HepG2 (cell line): ENCODE results near the gene SLC6A8. TPM values are rescaled to one million over a fixed set of nuclear protein-coding genes. Genes with fewer than 3 reads are reported as not detected.

Experiments used
- ARID2 ChIP-seq: sonication (generic); formaldehyde crosslinking; IDR thresholded peaks from 2 replicates; pipeline ENCODE4 v1.8.1; 2022; ENCODE audit warnings: mild to moderate bottlenecking, missing genetic modification reagents, borderline replicate concordance
- BRD4 ChIP-seq: sonication (generic); formaldehyde crosslinking; IDR thresholded peaks from 2 replicates; pipeline ENCODE4 v1.4.0; 2020; ENCODE audit warnings: missing genetic modification reagents
- FOXP4 ChIP-seq: sonication (generic); formaldehyde crosslinking; IDR thresholded peaks from 2 replicates; pipeline ENCODE4 v1.4.0; 2020; ENCODE audit warnings: missing genetic modification reagents
- HOXA3 ChIP-seq: sonication (generic); formaldehyde crosslinking; IDR thresholded peaks from 2 replicates; pipeline ENCODE4 v1.5.0; 2020; ENCODE audit warnings: missing genetic modification reagents
- ISL2 ChIP-seq: sonication (generic); formaldehyde crosslinking; IDR thresholded peaks from 2 replicates; pipeline ENCODE4 v1.5.0; 2020; ENCODE audit warnings: missing genetic modification reagents
- KMT2A ChIP-seq: sonication (generic); formaldehyde crosslinking; IDR thresholded peaks from 2 replicates; pipeline ENCODE4 v1.4.0; 2020; ENCODE audit warnings: missing genetic modification reagents
- PAXIP1 ChIP-seq: sonication (generic); formaldehyde crosslinking; conservative IDR thresholded peaks from 2 replicates; pipeline ENCODE4 v1.4.0; 2020; ENCODE audit warnings: mild to moderate bottlenecking, missing genetic modification reagents, moderate library complexity
- POLR2A ChIP-seq, 2 experiments: IDR thresholded peaks; 2 replicates each; pipeline ENCODE4 v1.6.1; 2011; ENCODE audit warnings: low read depth in 2 of 2, low read length in 2 of 2, mild to moderate bottlenecking in 1 of 2, moderate library complexity in 1 of 2; ENCODE audit not compliant: insufficient read depth in 1 of 2
- RAD51 ChIP-seq: fragments of 450-650 bp; IDR thresholded peaks from 2 replicates; pipeline ENCODE4 v1.6.1; 2016; ENCODE audit warnings: borderline replicate concordance
- RBFOX2 ChIP-seq: fragments of 200-400 bp; formaldehyde crosslinking; IDR thresholded peaks from 2 replicates; pipeline ENCODE4 v1.6.1; 2017; ENCODE audit warnings: low read depth, mild to moderate bottlenecking, low read length
- RORA ChIP-seq: sonication (generic); formaldehyde crosslinking; IDR thresholded peaks from 2 replicates; pipeline ENCODE4 v1.5.0; 2020; ENCODE audit warnings: mild to moderate bottlenecking, missing genetic modification reagents, moderate library complexity
- SMARCE1 ChIP-seq: fragments of 450-650 bp; IDR thresholded peaks from 2 replicates; pipeline ENCODE4 v1.6.1; 2017; ENCODE audit warnings: borderline replicate concordance
- SRF ChIP-seq: IDR thresholded peaks from 2 replicates; pipeline ENCODE4 v1.6.1; 2011; ENCODE audit warnings: mild to moderate bottlenecking, low read depth, low read length, moderate library complexity
- TRAFD1 ChIP-seq: sonication (generic); formaldehyde crosslinking; IDR thresholded peaks from 2 replicates; pipeline ENCODE4 v1.5.1; 2020; ENCODE audit warnings: missing genetic modification reagents, mild to moderate bottlenecking, borderline replicate concordance
- ZBTB7A ChIP-seq: sonication (generic); formaldehyde crosslinking; IDR thresholded peaks from 2 replicates; pipeline ENCODE4 v1.8.0; 2022; ENCODE audit warnings: mild to moderate bottlenecking, missing genetic modification reagents
- ZFP41 ChIP-seq: sonication (generic); formaldehyde crosslinking; IDR thresholded peaks from 2 replicates; pipeline ENCODE4 v1.4.0; 2020; ENCODE audit warnings: mild to moderate bottlenecking, missing genetic modification reagents, borderline replicate concordance
- ZFY ChIP-seq: sonication (generic); formaldehyde crosslinking; IDR thresholded peaks from 2 replicates; pipeline ENCODE4 v1.4.0; 2020; ENCODE audit warnings: missing genetic modification reagents
- ZNF451 ChIP-seq: sonication (generic); formaldehyde crosslinking; IDR thresholded peaks from 2 replicates; pipeline ENCODE4 v1.5.0; 2020; ENCODE audit warnings: mild to moderate bottlenecking, missing genetic modification reagents
- ZNF567 ChIP-seq: sonication (generic); formaldehyde crosslinking; IDR thresholded peaks from 2 replicates; pipeline ENCODE4 v1.8.1; 2023; ENCODE audit warnings: mild to moderate bottlenecking, missing genetic modification reagents, borderline replicate concordance
- ZNF607 ChIP-seq: sonication (generic); formaldehyde crosslinking; IDR thresholded peaks from 2 replicates; pipeline ENCODE4 v1.5.1; 2020; ENCODE audit warnings: missing genetic modification reagents, mild to moderate bottlenecking, borderline replicate concordance
- ZNF616 ChIP-seq: sonication (generic); formaldehyde crosslinking; IDR thresholded peaks from 2 replicates; pipeline ENCODE4 v1.5.0; 2020; ENCODE audit warnings: low read depth, mild to moderate bottlenecking, missing genetic modification reagents
- ZNF780A ChIP-seq: sonication (generic); formaldehyde crosslinking; IDR thresholded peaks from 2 replicates; pipeline ENCODE4 v1.8.0; 2022; ENCODE audit warnings: mild to moderate bottlenecking, missing genetic modification reagents, moderate library complexity
- ZNF788 ChIP-seq: sonication (generic); formaldehyde crosslinking; IDR thresholded peaks from 2 replicates; pipeline ENCODE4 v1.5.0; 2020; ENCODE audit warnings: mild to moderate bottlenecking, missing genetic modification reagents, borderline replicate concordance
- polyA plus RNA-seq, 8 experiments: library from polyadenylated mRNA; depleted of rRNA in 3 of 8; stranded (reverse) in 7 of 8; unstranded in 1 of 8; fragments of >200 nt; fragmentation: Illumina TruSeq in 4 of 8; extraction: Trizol in 4 of 8; gene quantifications; 2 replicates each; pipeline versions ENCODE4 v1.2.1 to v1.2.3, GENCODE V29; 2011 to 2016; ENCODE audit warnings: low read depth in 4 of 8, missing spikeins in 1 of 8, mixed read lengths in 1 of 8; ENCODE audit not compliant: insufficient read depth in 1 of 8
- total RNA-seq, 5 experiments: library from RNA; depleted of rRNA; stranded (reverse); fragments of >200 nt; fragmentation: Illumina TruSeq; extraction: Trizol; gene quantifications; 2 replicates each; pipeline ENCODE4 v1.2.3, GENCODE V29; 2016; ENCODE audit warnings: low read depth in 1 of 5

SLC6A8 gene
- total and polyA plus RNA-seq, 2 of the 13 experiments (the other 11 are each of a cell fraction or from before 2014, with no cell fraction given), result 13.9 to 176 TPM

- TF ChIP-seq ZNF451 (CRISPR knock-in tag) (no peak), HOXA3 (CRISPR knock-in tag) (no peak), ARID2 (CRISPR knock-in tag) (no peak), ZNF780A (CRISPR knock-in tag) (no peak), POLR2A (IDR thresholded peaks at IDR 0.05; ENCODE audit: insufficient read depth in 1 of 2, low read depth in 2 of 2, low read length in 2 of 2) (no peak; a peak in 1 of 4 replicates), SRF (no peak), ZBTB7A (CRISPR knock-in tag) (no peak), FOXP4 (CRISPR knock-in tag) (peak; percentile 72), RAD51 (no peak), BRD4 (CRISPR knock-in tag) (no peak), RBFOX2 (no peak), RORA (CRISPR knock-in tag) (no peak), KMT2A (CRISPR knock-in tag) (no peak), ZNF788 (CRISPR knock-in tag) (no peak; the same call in 1 of the 2 replicates), PAXIP1 (CRISPR knock-in tag) (peak; percentile 65), ISL2 (CRISPR knock-in tag) (peak; percentile 73; the same call in 1 of the 2 replicates), TRAFD1 (CRISPR knock-in tag) (no peak), ZNF607 (CRISPR knock-in tag) (peak; percentile 4; the same call in 1 of the 2 replicates), ZFY (no peak), SMARCE1 (no peak), ZNF616 (CRISPR knock-in tag) (no peak), ZFP41 (CRISPR knock-in tag) (no peak), ZNF567 (CRISPR knock-in tag) (no peak)
Measured at GRCh38 chrX:153645921-153646488, 41.7 kb upstream of the SLC6A8 start (continued).
